ENCODE measurements around the gene TPST2.

Gene TPST2

DNA sequence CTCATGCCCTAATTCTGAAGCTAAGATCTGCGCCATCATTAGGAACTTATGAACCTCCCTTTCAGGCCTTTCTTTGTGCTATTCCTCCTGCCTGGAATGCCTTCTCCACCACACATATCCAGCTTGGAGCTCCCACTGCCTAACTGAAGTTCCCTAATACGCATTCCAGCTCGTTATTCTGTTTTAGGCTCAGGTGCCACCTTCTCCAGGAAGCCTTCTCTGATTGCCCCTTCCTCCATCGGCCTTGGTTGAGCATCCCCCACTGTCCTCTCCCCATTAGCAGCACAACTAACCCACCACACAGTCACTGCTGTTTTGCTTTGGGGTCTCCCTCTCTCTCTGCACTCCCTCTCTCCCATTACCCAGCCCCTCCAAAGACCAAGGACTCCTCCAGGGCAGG, 22.7 kb upstream of the TPST2 start:
- in situ Hi-C loops (cut with MboI; ENCODE audit: low sequenced_read_pairs): no loop called here

DNA sequence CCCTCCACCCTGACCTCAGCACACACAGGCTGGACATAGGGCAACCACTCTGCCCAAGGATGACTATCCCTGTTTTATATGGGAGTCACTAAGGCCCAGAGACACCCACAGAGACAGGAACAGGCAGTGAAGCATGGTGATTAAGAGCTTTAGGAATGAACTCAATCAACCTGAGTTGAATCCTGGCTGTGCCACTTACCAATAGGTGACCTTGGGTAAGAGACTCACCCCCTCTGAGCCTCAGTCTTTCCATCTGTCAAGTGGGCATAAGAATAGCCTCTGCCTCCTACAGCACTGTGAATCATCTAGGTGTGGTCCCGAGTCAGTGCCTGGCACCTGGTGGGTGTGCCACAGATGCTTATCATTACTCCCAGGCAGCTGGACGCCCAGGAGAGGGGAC, 21.1 kb upstream of the TPST2 start:
- in situ Hi-C loops (cut with MboI; ENCODE audit: low sequenced_read_pairs): no loop called here

DNA sequence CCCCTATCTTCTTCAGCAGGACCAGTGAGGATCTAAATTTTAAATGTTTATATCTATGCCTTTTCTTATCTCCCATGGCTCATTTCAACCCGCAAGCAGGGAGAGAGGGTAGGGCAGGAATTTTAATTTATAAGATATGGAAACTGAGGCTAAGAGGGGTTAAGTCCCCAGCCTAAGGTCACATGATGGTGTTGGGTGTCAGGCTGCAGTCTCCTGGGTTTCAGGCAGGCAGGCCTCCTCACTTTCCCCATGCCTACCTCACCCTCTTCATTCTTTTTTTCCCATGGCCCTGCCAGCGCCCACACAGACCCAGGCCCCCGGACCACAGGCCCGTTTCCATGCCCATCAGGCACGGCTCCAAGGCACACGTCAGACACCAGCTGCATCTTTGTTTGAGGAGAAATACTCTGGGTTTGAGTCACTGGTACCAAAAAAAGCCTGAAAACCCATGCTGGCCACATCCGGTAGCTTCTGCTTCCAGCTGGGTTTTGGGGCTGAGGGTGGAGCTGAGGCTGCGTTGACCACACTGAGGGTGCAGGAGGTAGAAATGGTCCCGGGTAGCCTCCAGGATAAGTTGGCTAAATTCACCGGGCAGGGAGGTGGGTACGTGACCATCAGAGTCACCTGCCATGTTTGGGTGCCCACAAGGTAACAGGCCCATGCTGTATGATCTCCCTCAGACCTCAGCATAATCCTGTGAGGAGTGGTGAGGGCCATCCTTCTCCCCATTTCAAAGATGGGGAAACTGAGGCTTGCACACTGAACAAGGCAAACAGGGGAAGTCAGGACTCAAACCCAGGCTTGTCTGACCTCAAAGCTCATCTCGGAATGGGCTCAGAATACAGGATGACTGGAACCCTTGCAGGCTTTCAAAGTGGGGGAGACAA, 20.4 kb upstream of the TPST2 start:
- in situ Hi-C loops (cut with MboI; ENCODE audit: low sequenced_read_pairs): no loop called here

DNA sequence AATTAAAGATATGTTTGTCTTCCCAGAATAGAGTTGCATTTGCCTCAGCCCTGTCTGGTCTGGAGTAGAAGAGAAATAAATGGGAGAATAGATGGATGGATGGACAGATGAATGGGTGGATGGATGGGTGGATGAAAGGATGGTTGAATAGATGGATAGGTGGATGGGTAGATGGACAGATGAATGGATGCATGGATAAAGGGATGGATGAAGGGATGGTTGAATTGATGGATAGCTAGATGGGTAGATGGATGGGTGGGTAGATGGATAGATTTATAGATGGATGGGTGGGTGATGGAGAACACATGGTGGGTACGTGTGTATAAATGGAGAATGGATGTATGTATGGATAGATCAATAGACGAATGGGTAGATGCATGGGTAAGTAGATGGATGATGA, 19.4 kb upstream of the TPST2 start:
- in situ Hi-C loops (cut with MboI; ENCODE audit: low sequenced_read_pairs): no loop called here

DNA sequence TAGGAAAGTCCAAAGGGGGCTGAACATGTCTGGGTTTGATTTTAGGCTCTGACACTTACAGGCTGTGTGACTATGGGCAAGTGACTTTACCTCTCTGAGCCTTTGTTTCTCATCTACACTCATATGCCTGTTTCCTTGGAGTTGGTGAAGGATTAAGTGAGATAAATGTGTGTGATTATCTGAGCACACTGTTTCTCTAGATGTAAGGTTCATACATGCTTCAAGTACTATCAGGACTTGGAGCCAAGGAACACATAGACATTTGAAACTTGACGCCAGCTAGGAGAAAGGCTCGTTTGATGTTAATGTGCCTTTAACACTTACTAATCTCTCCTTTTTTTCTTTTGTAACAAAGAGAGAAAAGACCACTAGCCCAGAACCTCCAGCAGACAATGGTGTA, 18.2 kb upstream of the TPST2 start:
- in situ Hi-C loops (cut with MboI; ENCODE audit: low sequenced_read_pairs): no loop called here

DNA sequence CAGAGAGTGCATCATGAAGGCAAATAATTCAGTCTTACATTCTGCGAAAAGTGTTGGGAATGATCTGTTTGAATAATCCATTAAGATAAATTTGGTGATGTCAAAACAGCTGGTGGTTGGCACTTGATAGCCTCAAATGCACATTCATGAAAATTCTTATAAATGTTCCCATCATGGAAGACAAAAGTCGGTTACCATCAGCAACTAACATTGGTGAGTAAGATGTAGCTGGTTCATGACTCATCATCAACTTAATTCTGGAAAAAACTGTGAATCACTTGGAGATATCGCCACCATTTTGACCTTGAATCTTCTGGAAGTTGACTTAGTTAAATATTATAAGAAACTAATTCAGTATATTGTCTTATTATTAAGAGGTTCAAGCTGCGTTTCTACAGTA, 16.7 kb upstream of the TPST2 start:
- in situ Hi-C loops (cut with MboI; ENCODE audit: low sequenced_read_pairs): no loop called here

DNA sequence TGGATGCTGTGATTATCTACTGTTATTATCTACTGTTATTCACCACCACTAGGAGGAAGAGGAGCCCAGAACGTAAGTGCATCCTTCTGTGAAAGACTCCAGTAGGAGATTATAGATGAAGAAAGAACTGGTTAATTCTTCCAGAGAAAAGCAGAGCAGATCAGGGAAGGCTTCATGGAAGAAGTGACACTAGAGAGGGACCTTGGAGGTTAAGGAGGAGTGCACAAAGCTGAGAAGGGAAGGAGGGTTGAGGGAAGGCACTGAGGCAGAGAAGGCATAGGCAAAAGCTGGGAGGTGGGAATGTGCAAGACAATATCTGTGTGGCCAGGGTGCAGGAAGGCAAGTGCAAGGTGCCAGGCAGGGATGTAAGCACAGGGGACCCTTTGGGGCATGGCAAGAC, 14.4 kb upstream of the TPST2 start:
- in situ Hi-C loops (cut with MboI; ENCODE audit: low sequenced_read_pairs): no loop called here

DNA sequence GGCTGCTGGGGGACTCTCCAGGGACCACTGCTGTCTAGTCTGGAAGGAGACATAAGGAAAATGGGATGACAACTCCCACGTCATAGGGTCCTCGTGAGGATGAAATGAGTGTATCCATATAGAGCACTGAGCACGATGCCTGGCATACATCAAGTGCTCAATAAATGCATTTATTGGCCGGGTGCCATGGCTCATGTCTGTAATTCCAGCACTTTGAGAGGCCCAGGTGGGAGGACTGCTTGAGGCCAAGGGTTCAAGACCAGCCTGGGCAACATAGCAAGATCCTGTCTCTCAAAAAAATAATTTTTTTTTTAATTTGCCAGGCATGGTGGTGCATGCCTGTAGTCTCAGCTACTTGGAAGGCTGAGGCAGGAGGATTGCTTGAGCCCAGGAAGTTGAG, 12.2 kb upstream of the TPST2 start:
- in situ Hi-C loops (cut with MboI; ENCODE audit: low sequenced_read_pairs): no loop called here

DNA sequence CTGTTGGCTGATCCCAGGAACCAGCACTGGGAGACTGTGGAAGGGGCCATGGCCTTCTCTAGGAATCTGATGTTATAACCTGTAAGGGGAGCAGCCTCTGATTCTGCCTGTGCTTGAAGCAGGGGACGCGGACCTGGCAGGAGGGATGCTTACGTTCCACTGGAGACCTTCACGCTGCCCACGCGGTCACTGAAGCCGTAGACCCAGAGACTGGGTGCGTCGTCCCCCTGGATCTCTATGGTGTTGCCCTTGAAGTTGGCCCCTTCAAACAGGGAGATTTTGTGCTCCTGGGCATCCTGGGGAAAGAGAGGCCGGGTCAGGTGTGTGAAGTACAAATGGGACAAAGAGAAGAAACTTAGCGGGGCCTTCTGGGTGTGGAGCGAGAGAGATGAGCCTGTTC, 11.8 kb upstream of the TPST2 start:
- in situ Hi-C loops (cut with MboI; ENCODE audit: low sequenced_read_pairs): no loop called here

DNA sequence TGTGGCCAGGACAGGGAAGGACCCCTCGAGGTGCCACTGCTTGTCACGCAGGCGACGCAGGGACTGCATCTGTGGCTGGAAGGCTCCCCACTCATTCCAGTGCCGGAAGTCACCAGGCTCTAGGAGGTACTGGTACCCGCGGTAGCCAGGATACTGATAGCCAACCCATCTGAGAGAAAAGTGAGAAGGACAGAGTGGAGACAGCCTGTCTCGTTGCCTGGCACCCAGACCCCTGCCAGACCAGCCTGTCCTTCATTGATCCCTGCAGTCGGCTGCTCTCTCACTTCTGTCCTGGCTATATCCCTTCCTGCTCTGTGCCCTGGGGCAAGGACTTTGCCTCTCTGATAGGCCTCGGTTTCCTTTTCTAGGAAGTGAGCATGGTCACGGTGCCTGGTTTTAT, 9.6 kb upstream of the TPST2 start:
- in situ Hi-C loops (cut with MboI; ENCODE audit: low sequenced_read_pairs): no loop called here

DNA sequence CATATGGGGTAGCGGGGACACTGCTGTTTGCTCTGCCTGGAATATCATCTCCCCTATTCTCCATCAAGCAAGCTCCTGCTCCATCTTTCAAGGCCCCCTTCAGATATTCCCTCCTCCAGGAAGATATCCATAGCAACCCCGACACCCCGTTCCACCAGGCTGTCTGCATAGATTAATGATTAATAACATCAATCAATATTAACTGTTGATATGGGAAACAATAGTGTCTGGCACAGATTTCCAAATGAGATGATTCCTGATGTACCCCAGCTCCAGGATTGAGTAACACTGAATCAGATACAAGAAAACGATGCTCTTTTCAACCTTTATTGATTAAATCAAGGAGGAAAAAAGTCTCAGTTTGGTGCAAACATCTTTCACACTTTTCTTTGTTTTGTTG, 7.5 kb upstream of the TPST2 start:
- in situ Hi-C loops (cut with MboI; ENCODE audit: low sequenced_read_pairs): no loop called here

DNA sequence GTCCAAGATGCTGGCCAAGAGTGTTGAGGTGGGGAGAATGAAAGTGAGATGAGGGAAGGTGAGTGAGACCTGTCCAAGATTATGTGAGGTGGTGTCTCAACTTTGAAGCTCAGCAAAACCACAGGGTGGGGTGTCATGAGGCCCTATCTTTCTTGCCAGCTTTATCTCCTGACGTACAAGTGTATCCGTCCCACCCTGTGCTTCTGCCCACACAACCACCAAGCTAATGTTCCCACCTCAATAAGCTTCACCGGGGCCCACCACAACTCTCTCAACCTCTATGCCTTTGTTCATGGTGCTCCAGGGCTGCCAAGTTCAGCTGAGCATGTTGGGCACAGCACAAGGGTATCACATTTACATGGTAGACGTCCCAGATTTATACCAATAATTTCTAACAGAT, 7.1 kb upstream of the TPST2 start:
- in situ Hi-C loops (cut with MboI; ENCODE audit: low sequenced_read_pairs): no loop called here

DNA sequence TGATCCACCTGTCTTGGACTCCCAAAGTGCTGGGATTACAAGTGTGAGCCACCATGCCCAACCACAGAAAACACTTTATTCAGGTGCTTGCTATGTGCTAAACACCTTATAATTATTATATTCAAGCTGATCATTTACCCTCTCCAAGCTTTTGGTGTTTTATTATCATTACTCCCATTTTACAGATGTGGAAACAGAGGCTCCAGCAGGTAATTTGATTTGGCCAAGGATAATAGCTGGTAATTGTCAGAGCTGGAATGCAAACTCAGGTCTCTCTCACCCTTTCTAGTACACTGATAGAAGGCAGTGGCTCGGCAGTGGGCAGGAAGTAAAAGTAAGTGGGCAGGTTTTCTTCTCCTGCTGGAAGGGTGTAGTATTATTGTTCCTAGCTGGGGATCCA, 3.8 kb upstream of the TPST2 start:
- in situ Hi-C loops (cut with MboI; ENCODE audit: low sequenced_read_pairs): no loop called here

DNA sequence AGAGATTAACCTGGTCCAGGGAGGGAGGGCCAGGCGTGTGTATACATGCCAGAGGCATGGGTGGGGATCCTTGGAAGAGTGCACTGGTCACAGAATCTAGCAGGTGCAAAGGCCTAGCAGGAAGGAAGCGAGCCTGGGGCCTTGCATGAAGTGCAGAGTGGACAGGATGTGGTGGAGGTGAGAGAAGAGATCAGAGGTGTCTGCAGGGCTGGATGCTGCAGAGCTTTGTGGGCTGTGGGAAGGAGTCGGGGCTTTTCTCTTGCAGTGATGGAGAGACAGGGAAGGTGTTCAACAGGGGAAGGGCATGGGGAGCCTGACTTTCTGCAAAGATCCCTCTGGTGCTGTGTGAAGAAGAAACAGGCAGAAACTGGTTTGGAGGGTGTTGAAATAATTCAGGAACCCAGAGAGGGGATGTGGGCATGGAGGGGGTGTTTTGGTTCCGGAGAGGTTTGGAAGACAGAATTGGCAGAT, 2.5 kb upstream of the TPST2 start:
- in situ Hi-C loops (cut with MboI; ENCODE audit: low sequenced_read_pairs): no loop called here

DNA sequence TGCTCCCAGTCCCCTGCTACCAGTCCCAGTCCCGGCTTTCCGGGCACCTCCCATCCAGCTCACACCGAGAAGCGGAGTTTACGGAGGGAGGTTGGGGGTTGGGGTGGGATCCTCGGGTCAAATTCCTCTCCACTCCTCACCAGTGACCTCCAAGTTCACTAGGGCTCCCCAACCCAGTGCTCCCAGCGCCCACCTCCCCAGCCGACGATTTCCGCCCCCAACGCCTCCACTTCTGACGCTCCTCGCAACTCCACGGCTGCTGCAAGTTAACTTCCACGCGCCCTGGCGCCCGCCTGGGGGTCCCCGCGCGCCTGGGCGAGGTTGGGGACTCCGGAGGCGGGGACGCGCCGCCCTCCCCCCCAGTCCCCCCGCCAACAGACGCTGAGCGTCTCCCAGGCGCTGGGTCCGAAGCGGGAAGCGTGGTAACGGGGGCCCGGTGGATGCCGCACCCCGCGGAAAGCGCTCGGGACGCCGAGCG, 526 bp downstream of the TPST2 start:
- in situ Hi-C loops (cut with MboI; ENCODE audit: low sequenced_read_pairs): no loop called here

DNA sequence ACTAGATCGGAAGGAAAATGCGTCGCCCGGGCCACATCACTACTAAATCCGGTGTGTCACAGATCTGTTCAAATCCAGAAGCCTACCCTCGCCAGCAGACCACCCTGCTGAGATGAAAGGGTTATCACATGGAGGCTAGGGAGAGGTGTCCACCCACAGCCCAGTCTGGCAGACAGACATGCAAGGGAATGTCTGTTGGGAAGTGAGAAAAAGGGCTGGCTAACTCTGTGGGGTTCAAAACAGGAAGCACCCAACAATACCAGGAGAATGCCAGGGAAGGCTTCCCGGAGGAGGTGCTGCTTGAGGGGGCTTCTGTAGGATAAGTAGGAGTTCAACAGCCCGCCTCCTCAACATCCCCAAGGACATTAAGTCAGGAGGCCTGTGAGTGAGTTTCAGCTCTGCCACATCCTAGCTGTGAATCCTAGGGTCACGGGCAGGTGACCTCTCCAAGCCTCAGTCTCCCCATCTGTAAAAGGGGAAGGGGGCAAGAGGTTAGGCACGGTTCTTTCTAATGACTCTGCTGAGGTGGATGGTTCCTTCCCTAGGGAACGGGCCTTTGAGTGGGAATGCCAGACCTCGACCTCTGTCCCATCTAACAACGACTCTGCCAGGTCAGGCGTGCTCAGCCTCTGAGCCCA, 1.1 kb downstream of the TPST2 start:
- in situ Hi-C loops (cut with MboI; ENCODE audit: low sequenced_read_pairs): no loop called here

DNA sequence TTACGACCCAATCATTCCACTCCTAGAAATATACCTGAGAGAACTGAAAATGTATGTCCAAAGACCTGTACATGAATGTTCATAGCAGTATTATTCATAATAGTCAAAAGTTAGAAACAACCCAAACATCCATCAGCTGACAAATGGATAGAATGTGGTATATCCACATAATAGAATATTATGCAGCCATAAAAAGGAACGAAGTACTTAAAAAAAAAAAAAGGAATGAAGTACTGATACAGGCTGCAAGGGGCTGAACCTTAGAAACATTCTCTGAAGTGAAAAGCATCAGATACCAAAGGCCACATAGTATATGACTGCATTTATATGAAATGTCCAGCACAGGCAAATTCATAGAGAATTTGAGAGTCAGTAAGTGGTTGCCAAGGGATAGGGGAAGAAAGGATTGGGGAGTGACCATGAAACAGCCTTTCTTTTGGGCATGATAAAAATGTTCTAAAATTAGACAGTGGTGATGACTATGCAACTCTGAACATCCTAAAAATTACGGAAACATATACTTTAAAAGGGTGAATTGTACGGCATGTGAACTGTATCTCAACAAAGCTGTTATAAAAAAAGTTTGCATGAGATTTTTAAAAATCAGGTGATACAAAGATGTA, 1.8 kb downstream of the TPST2 start:
- in situ Hi-C loops (cut with MboI; ENCODE audit: low sequenced_read_pairs): no loop called here

DNA sequence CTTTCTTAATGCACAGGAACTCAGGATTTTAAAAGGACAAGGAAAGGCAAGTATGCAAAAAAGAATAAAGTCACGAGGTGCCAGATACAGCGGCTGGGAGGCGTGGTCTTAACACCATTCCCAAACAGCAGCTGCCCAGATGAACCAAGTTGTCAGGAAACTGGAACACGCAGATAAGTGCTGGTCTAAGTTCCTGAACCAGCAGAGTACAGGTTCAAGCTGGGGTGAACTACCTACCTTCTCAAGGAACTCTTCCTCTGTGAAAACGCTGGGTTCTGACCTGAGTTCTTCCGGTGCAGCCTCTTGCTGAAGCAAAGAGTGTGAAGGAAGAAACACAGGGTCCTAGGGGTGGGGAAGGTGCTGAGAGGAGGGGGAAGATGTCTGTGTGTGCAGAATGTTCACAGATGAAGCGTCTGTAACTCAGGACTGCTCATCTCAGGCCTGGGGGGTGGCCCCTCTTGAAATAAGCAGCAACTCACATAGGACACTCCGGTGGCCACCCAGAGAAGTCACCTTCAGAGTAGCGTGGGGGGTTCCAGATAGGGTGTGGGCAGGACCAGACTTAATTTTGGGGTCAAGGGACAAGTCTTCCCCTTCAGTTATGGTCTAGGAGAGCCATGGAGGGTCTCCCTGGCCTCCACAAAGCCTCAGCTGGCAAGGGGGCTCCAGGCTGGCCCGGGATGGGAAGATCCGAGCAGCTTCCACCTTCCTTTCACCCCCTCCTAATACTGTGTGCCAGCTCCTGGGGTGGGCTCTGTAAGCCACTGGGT, 3.2 kb downstream of the TPST2 start:
- in situ Hi-C loops (cut with MboI; ENCODE audit: low sequenced_read_pairs): no loop called here

DNA sequence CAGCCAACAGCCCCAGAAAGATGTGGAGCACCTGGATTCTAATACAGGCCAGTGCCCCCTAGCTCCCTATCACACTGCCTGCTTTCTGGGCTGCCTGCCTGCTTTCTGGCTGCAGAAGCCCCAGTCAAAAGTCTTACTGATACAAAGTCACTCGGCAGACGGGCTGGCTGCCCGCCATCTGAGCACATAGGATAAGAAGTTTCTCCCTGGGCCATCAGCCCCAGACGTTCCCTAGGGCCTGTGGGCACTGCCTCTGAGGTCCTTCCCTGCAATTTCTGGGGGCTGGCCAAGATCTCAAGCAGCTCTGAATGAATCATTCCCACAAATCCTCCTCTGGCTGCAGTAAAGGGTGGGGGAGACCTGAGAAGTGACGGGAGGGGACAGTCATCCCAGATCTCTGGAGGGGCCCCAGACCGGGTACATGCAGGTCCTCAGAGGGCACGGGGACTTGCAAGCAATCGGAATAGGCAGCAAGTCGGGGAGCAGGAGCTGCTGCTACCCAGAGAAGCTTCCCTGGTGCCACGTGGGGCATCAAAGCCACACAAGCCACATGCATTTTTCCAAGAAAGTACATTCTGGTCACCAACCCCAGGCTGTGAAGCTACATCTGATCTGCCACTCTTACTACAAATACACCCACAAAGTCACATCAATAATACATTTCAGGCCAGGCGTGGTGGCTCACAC, 4.7 kb downstream of the TPST2 start:
- in situ Hi-C loops (cut with MboI; ENCODE audit: low sequenced_read_pairs): no loop called here

DNA sequence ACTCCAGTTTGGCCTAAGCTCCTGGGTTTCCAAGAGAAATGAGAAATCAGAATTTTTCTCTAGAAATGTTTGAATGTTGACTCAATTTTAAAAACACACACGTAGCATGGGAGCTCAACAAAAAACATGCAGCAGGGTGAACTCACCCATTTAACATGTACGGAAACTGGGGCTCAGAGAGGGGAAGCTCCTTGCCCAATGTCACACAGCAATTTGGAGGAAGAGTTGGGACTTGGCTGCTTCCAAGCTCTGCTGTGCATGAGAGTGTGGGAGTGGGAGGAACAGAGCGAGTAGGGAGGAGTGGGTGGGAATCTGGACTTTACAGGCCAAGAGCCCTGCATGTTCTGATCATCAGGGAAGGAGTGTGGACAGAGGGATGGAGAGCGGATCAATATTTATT, 5.9 kb downstream of the TPST2 start:
- in situ Hi-C loops (cut with MboI; ENCODE audit: low sequenced_read_pairs): no loop called here
